Stromal cell of bone marrow (primary cell): ENCODE data around the gene HAGHL.
A peak's percentile ranks its signal among the peaks of the same experiment; 100 is the strongest.

ENCODE experiments used
- DNase-seq: peaks from one replicate; pipeline ENCODE4 v3.0.0-alpha.2; 2012; ENCODE audit warnings: low read depth

HAGHL gene

DNA sequence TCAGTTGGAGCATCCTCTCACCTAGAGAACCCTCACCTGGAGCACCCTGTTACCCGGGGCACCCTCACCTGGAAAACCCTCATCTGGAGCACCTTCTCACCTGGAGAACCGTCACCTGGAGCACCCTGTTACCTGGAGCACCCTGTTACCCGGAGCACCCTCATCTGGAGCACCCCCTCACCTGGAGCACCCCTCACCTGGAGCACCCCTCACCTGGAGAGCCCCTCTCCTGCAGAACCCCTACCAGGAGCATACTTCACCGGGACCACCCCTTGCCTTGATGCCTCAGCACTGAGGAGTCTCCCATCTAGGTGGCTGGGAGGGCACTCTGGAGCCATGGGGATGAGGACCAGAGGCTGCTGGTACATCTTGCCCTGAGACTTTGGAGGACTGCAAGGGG, 17.9 kb upstream of the HAGHL start:
- no peak for DNase-seq

DNA sequence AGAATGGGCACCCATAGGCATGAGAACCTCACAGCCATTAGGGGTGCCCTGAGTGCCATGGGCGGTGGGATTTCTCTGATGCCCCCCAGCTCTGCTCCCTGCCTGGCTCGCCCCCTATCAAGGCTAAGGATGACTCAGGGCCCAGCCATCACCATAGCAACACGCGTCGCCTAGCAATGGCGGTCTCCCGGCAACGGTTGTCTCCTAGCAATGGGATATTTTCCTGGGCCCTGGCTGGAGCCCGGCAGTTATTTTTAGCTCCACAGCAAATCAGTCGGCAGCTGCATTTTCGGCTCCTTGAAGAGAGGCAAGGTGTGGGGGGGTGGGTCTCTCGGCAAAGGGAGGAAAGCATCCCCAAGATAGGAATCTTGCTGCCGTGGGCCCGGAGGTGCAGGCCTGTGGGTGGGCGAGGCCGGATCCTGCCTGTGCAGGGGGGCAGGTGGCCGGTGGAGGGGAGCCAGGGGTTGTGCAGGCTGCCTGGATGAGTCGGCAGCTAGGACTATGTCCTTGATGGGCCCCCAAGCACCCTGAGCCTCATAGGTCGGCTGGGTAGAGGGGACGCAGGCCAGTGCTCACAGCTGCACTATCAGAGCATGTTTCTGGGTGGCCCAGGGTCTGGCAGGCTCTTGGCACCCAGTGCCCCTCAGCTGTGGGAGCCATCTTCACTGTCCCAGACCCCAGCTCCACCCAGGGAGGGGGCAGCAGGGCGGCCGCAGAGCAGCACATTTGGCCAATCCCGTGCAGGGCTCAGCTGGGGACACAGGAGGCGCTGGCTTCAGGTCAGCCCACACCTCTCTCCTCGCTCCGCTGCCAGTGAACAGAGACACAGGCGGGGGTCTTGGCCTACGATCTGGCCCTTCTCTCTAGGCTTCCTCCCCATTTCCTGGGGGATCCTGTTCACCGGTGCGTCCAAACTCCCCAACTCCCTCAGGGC, 17.1 kb upstream of the HAGHL start:
- peak; percentile 65 for DNase-seq

GRCh38 chr16:710500-711075, 16.3 kb upstream of the HAGHL start:
- DNase-seq = no peak

GRCh38 chr16:711084-711483, 15.8 kb upstream of the HAGHL start:
- DNase-seq = no peak

GRCh38 chr16:711548-712320, 15.2 kb upstream of the HAGHL start:
- DNase-seq = no peak

DNA sequence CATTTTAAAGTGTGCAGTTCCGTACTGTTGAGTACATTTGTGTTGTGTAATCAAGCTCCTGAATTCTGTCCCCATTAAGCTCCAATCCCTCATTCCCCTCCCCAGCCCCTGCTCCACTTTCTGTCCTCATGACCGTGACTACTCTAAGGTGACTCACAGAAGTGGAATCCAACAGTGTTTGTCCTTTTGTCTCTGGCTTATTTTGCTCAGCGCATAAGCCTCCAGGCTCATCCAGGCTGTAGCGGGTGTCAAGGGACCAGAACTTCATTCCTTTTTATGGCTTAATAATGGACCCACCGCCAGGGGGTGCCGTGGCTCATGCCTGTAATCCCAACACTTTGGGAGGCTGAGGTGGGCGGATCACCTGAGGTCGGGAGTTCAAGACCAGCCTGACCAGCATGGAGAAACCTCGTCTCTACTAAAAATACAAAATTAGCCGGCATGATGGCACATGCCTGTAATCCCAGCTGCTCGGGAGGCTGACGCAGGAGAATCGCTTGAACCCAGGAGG, 14.1 kb upstream of the HAGHL start:
- peak; percentile 90 for DNase-seq

GRCh38 chr16:714079-714478, 12.8 kb upstream of the HAGHL start:
- no peak for DNase-seq

DNA sequence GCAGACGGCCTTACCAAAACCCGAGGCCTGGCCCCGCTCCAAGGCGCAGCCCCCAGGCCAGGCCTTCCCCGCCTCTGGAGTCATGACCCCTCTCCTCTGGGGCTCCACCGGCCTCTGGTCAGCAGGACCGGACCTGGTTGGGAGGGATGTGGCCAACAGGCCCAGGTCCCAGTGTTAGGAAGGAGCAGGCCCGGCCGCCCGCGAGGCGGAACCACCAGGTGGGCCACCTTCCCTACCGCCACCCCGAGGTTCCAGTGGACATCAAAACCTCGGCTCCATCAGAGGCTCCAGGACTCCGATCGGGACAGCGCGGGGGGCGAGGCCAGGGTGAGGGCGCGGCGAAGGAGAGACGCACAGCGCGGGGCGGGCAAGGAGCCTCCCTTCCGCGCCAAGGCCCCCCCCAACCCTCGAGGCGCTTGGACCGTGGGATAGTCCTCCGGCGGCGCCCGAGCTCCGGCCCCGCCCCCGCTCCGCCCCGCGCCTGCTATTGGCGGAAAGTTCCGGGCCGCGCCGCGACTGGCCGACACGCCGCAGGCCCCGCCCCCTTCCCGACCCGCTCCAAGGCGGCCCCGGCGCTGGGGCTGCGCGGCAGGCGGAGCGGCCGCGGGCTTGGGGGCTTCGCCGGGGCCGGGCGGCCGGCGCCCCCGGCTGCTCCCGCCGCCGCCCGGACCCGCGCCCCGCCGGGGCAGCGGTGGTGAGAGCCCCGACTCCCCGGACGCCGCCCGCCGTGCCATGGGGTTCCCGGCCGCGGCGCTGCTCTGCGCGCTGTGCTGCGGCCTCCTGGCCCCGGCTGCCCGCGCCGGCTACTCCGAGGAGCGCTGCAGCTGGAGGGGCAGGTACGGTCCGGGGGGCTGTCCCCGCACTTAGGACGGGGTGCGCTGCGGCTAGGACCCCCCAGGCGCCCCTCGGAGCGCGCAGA, 12.1 kb upstream of the HAGHL start, which contains the start of gene METRN:
Gene METRN, plus strand, starts transcription at position 561 of the 919 bp plus-strand sequence. Its CDS starts 172 bp downstream, at position 733.
- DNase-seq = peak; percentile 72

DNA sequence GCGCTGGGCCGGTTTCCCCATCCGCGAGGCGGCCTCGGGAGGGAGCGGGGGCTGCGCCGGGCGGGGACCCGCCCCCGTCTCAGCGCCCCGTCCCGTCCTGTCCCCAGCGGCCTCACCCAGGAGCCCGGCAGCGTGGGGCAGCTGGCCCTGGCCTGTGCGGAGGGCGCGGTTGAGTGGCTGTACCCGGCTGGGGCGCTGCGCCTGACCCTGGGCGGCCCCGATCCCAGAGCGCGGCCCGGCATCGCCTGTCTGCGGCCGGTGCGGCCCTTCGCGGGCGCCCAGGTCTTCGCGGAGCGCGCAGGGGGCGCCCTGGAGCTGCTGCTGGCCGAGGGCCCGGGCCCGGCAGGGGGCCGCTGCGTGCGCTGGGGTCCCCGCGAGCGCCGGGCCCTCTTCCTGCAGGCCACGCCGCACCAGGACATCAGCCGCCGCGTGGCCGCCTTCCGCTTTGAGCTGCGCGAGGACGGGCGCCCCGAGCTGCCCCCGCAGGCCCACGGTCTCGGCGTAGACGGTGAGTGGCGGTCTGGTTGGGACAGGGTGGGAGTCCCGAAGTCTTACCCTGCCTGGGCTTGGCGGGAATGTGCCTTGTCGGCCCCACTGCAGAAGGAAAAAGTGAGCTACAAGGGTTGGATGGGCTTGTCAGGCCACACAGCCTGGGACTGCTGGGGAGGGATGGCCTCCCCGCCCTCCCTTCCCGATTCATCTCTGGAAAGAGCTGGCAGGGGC, 11.3 kb upstream of the HAGHL start:
- DNase-seq = no peak

DNA sequence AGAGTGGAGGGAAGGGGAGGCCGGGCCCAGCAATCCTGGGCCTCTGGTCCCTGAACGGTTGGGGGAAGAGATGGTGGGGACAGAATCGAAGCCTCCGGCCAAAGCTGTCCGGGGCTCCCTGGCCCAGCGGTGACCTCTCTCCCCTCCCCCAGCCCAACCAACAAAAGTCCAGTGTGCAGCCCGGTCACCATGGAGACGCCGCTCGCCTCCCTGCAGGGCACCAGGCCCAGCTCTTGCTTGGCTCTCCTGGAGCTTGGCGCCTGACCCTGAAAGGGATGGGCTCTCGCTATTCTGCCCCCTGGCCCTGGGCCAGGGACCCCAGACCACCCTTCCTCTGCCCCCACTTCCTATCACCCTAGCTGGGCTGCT, 10.7 kb upstream of the HAGHL start:
- no peak for DNase-seq

GRCh38 chr16:716768-717325, 10.1 kb upstream of the HAGHL start:
- no peak for DNase-seq

DNA sequence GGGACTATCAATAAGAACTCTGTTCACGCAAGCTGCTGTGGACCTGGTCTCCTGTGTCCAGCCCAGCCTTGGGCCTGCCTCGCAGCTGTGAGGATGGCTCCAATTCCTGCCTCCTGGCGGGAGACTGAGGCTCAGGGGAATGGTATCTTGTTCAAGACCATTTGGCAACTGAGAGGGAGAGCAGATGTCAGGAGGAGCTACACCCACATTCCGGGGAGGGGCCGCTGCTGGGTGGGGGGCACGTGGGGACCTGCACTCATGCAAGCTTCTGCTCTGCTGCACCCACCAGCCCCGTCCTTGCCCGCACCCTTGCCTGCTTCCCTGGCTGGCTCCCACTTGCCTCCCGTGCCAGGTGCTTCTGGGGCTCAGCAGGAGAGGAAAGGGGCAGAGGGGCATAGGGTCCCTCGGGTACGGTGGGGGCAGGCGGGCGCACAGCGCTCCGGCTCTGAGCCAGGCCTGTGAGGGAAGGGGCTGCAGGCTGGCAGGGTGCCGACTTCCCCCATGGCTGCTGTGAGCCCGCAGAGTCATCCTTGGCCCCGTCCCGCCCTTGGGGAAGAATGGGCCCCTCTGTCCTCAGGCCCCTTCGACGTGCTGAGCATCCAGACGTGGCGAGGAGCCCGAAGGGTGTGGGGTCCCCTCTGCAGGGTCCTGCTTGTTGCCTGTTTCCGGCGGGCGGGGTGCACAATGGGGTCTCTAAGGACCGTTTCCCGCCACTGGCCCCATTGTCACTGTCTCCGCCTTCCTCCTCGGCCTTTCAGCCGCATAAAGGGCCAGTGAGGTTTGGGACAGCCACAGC, 9.3 kb upstream of the HAGHL start:
- DNase-seq = no peak

DNA sequence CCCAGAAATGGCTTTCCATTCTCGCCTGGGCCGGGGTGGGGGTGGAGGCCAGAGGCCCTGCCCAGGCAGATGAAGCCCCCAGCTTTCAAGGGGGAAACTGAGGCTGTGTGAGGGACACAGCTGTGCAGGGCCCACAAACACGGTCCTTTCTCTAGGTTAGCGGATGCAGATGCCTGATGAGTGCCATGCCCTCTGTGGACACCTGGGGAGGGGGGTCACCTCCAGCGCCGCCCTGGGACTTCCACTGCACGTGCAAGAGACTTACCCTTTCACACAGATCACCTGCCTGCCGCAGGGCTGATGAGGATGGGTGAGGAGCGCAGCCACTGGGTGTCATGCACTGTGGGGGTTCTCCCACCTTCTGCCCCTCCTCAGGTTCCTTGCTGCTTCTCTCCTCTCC, 8.5 kb upstream of the HAGHL start:
- no peak for DNase-seq

DNA sequence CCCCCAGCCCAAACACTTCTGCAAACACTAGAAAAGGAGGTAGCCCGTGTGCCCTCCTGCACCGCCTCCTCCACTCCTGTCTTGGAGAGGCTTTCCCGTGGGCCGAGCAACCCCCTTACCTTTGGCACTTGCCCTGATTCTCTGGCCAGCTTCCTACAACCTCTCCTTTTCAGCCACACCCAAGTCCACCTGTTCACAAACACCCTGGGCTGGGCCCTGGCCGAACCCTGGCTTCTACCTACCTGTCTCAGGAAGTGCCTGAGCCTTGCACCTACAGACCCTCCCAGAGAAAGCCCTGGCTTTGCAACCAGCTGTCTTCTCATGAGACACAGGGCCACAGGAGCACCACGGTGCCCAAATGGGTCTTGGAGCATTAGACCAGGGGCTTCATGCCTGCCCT, 8.0 kb upstream of the HAGHL start:
- no peak for DNase-seq

- DNase-seq = no peak
Observed at GRCh38 chr16:719815-720446, 7.0 kb upstream of the HAGHL start.

DNA sequence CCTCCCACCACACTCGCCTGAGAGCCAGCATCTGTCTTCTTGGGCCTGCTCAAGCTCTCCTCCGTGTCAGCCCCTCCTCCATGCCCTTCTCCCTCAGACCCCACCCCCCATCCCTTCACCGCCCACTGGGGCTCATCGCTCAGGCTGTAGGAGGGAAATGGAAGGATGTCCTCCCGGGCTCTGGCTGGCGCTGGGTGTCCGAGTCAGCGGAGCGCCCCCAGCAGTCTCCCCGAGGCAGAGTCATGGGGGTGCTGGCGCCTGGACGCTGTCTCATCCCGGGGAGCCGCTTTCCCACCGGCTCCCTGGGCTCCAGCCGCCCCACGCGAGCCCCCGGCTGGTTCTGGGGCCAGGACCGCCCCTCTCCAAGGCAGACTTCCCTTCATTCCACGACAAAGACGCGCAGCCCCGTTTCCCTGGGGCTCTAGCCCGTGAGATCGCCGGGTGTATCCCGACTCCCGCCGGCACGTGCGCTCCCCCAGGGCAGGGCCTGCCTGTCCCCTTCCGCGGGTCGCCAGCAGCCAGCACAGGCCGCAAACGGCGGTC, 6.4 kb upstream of the HAGHL start:
- DNase-seq = no peak

GRCh38 chr16:720990-721764, 5.7 kb upstream of the HAGHL start, which contains the start of gene ANTKMT:
TSS of gene ANTKMT (plus strand) at chr16:721146. CDS start at chr16:721275, 129 bp downstream.
- DNase-seq = no peak
